GM18507 (cell line): ENCODE measurements around the gene SUCO.
"Not testable (repeated sequence)": the region's sequence is repeated elsewhere in the genome, so short reads cannot be mapped to it uniquely, and the experiment has no call there.

Source experiments
- DNase-seq: peaks from one replicate; pipeline ENCODE4 v3.0.0; 2011; ENCODE audit warnings: low read depth; ENCODE audit not compliant: insufficient read length; ENCODE audit errors: extremely low spot score
- FAIRE-seq: peaks from 2 replicates; lab custom pipeline; 2011; peaks lifted over from hg19 to GRCh38; lab: Jason Lieb, UNC

Gene SUCO

DNA sequence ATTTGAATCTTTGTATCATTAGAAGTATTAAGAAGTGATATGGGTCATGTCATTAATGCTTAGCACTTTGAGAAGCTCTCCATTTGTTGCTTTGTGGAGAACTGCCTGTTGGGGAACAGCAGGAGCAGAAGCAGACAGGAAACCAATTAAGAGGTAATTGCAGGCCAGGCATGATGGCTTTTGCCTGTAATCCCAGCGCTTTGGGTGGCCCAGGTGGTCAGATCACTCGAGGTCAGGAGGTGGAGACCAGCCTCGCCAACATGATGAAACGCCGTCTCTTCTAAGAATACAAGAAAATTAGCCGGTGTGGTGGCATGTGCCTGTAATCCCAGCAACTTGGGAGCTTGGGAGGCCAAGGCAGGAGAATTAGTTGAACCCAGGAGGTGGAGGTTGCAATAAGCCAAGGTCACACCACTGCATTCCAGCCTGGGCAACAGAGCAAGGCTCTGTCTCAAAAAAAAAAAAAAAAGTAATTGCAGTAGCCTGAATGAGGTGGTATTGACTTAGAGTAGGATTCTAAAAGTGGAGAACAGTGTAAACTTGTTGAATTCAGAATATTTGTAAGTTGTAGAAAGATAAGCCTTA, 68.2 kb downstream of the SUCO start:
- FAIRE-seq (no peak), DNase-seq (no peak)

DNA sequence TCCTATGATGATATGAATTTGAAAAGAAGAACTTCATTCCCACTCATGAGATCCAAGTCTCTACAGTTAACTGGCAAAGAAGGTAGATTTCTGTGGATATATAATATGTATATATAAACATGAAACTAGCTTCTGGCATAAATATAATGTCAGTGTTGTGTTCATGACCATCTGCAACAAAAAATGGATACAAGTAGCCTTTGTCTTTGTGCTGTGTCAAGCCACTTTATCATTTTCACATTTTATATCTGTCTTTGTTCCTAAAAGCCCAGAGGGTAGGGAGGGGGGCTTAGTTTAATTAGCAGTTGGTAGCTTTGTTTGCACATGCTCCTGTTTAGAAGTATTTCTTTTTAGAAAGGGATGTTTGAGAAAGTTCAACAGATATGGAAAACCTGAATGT, 69.8 kb downstream of the SUCO start:
- DNase-seq: no peak
- no peak for FAIRE-seq

DNA sequence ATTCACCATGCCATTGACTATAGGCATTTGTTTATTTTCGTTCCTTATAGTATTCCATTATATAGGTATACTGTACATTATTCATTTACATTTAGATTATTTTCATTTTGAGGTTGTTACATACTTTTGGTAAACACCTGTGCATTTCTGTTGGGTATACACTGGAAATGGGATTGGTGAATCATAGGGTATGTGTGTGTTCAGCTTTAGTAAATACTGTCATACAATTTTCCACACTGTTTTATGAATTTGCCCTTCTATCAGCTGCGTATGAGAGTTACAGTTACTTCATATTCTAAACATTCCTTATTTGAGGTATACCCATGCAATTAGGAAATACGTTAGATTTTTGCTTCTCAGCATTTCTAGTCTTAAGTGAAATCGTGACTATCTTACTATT, 70.9 kb downstream of the SUCO start:
- DNase-seq: no peak
- no peak for FAIRE-seq

DNA sequence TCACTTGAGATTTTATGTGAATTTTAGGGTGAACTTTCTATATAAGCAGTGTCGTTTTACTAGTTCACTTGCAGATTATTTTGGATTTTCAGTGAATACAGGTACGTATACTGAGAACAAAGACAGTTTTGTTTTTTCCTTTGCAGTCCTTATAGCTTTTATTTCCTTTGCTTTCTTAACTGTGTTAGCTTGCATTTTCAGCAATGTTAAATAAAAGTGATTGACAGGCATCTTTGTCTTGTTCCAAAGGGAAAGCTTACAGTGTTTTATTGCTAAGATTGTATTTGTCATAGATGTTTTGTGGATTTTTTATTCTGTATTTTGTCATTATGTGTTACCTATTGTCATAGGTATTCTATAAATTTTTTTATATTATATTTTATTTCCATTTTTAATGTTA, 72.7 kb downstream of the SUCO start:
- FAIRE-seq (no peak), DNase-seq (no peak)

DNA sequence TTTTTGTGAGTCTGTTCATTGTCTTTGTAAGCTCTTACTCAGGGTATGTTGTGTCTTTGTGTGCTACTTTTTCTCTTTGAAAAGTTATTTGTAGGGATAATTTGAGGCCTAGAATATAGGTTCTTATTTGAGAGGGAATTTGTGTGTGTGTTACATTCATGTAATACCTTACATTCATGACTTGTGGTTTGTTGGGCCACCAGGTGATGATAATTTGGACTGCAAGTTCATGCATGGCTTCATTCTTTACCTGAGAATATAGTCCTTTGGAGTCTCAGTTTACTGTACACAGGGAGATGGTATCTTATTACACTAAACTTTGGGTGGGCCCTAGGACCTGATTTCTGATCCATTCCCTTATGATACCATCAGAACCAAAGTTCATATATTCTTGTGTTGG, 74.2 kb downstream of the SUCO start:
- FAIRE-seq: no peak
- DNase-seq: no peak

DNA sequence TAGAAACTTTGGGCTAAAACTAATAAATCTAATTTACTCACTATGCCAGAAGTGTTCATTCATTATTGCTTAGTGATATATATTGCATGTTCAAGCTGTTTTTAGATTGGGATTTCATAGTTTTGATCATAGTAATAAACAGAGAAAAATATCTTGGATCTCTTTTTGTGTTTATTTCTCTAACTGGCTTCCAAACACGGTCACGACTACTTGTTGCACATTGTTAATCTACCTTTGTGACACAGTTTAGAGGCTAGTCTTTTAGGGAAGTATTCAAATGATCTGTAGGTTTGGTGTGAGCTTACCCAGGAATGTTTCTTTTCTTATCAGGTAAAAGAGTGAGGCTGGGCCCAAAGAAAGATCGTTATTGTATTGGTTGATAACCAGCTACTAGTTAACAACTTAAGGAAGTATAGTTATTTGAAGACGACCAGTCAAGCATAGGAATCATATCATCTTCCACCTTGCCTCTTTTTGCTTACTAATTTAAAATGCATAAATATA, 75.2 kb downstream of the SUCO start:
- FAIRE-seq (no peak), DNase-seq (no peak)

DNA sequence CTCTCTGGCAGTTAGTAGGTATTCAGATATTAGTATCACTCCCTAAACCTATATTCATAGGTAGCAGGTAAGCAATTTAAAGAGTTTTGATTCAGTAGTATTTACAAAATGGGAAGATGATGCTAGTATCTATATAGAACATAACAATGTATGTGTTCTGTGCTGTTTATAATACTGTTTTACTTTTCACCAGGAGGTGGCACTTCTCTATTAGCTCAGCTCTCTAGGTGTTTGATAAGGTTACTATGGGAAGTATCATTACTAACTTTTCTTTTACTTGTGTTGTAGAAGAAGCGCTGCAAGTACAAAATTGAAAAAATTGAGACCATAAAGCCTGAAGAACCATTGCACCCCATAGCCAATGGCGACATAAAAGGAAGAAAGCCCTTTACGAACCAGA, 76.6 kb downstream of the SUCO start:
- DNase-seq: no peak
- peak; percentile 48 for FAIRE-seq

DNA sequence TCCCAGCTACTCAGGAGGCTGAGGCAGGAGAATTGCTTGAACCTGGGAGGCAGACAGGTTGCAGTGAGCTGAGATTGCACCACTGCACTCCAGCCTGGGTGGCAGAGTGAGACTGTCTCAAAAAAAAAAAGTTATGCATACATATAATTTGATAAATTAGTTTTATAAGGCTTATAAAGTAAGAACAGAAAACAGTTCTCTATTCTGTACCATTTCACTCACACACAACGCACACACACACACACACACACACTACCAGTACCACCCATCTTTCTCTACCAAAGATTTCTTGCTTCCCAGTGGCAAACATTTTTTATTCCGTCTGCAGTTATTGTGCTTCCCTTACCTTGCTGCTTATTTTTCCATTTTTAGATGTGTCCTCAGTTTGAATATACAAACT, 79.5 kb downstream of the SUCO start:
- FAIRE-seq (no peak), DNase-seq (no peak)

DNA sequence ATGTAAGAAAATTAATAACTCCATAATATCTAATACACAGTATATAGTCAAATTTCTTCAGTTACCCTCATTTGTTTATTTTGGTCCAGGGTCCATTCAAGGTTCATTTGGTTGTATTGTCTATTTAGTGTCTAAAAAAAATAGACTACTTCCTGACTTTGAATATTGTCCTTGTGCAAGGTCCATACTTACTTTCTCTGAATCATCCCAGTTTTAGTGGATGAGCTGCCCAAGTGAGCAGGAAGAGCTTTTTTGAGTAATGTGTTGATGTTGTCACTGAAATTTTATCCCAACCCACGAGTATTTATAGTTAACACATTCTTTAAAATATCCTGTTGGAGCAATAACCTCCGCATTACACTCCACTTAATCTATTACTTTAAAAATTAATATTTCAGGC, 80.3 kb downstream of the SUCO start:
- FAIRE-seq (no peak), DNase-seq (no peak)

DNA sequence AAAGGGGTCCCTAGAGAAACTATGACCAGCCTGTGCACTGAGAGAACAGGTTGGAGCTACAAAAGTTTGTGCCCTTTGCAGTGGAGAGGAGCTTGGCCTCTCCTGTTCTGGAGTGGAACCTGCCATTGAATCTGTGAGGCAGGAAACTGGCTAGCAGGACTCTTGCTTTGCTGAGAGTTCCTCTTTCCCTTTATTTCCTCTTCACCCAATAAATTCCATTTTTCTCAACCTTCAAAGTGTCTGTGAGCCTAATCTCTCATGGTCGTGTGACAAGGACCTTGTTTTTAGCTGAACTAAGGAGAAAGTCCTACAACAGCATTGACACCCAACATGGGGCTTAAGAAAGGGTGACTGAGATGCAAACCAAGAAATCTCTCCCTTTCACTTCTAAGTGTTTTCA, 83.2 kb downstream of the SUCO start:
- no peak for DNase-seq
- FAIRE-seq: no peak

DNA sequence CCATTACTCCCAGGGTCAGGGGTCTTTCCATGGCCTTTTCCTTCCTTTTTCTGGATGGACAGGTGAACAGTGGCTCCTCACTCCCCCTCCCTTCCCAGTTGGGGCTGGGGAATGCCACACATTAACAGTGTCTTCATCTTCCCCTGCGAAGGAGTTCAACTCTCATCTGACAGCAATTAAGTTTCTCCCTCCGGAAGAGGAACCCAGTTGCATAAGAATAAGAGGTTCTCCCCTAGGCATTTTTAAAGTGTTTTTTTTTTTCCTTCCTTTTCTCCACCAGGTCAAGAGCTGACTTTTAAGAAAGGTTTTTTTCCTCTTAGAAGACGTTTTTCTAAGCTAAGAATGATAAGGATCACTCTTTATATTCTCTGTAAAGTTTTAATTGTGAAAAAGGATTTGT, 83.7 kb downstream of the SUCO start:
- FAIRE-seq (no peak), DNase-seq (no peak)

DNA sequence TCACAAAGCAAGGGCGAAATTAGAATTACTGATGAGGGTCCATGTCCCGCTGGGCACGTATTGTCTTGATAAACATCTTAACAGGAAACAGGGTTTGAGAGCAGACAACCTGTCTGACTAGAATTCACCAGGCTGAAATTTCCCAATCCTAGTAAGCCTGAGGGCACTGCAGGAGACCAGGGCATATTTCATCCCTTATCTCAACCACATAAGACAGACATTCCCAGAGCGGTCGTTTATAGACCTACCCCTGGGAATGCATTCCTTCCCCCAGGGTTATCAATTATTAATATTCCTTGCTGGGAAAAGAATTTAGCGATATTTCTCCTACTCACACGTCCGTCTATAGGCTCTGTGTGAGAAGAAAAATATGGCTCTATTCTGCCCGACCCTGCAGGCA, 87.7 kb downstream of the SUCO start:
- not testable (repeated sequence) for DNase-seq, FAIRE-seq

DNA sequence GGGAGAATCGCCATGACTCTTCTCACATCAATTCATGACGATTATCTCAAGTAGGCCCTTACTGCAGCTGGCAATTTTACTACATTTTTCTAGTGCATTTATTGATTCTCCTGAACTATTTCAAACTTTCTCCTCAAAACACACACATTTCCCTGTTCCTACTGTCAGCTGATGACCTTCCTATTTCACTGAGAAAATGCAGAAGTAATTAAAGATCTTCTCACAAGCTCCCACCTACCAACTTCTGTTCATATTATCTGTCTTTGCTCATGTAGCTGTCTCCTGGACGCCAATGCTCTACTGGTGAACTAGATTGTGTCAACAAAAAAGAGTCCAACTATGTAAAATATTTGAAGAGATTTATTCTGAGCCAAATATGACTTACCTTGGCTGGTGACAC, 89.6 kb downstream of the SUCO start:
- FAIRE-seq (no peak), DNase-seq (no peak)

DNA sequence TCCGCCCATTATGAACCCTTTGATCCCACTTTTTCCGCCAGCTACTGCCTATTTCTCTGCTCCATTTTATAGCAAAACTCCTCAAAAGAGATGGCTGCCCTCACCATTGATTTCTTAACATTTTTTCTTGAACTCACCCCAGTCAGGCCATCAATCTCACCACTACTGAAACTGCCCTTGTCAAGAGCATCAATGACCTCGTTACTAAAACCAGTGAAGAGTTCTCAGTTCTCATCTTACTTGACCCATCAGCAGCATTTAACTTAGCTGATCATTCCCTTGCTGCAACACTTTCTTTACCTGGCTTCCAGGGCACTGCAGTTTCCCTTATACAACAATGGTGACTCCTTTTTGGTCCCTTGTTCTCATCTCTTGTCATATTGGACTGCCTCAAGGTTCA, 90.8 kb downstream of the SUCO start:
- FAIRE-seq: no peak

DNA sequence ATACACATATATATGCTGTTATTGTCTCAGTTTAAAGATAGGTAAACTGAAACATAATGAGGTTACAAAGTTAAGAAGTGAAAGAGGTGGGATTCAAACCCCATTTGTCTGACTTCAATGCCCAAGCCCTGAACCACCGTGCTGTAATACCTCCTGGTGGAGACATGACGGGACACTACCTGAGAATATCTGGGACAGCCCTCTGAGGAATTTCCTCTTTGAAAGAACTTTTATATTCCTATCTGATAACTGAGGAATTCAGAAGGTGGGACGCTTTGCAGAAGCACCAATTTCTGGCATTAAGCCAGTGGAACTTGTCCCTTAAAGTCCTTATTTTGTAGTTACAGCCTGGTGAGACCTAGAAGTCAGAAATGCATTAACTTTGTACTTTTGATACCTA, 93.9 kb downstream of the SUCO start:
- no peak for DNase-seq
- no peak for FAIRE-seq

More for the DNA sequence above, 90.8 kb downstream of the SUCO start:
- DNase-seq: no peak

DNA sequence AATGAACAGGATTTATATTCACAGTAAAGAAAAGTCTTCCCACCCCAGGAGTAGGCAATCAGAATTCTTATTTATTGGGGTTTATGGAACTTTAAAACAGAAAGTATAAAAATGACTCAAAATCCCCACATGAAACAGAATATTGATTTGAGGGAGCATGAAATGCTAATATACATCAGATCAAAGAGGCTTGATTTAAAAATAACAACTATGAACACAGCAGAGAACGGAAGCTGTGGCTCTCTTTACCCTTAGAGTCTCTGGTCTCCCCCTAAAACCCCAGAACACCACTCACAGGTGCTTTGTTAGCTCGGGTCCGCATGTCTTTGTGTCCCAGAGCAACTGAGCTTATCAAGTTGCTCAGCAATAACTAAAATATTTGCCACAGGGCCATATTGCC, 94.8 kb downstream of the SUCO start:
- no peak for DNase-seq
- no peak for FAIRE-seq

DNA sequence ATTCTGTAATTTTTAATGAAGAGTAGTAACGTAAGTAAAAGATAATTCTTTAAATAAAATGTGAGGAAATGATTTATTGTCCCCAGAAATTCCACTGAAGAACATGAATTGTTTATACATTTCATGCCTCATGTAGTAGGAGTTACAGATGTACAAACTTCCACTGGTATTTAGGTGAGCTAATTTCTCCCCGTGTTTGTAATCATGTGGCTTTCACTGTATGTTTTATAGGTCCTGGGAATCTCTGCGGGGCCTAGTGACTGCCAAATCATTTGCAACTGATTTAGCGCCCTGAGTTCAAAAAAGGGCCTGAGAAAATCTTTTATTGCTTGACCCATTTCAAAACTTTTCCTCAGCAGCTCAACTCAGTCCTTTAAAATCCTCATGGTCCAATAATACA, 95.5 kb downstream of the SUCO start:
- DNase-seq (no peak), FAIRE-seq (no peak)

DNA sequence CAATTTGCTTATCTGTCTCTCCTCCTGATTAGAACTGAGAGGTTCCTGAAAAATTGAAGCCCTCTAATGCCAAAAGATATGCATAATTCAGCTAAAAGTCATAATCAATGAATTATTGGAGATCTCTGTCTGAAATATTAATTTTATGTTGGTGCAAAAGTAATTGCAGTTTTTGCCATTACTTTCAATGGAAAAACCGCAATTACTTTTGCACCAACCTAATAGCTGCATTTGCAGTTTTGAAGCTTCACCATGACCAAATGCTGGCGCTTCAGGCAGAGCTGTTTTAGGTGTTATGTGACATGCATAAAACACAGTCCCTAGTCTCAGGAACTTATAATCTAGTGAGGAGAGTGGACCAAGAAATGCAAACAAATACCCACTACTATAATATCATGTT, 96.2 kb downstream of the SUCO start:
- DNase-seq (no peak), FAIRE-seq (no peak)

DNA sequence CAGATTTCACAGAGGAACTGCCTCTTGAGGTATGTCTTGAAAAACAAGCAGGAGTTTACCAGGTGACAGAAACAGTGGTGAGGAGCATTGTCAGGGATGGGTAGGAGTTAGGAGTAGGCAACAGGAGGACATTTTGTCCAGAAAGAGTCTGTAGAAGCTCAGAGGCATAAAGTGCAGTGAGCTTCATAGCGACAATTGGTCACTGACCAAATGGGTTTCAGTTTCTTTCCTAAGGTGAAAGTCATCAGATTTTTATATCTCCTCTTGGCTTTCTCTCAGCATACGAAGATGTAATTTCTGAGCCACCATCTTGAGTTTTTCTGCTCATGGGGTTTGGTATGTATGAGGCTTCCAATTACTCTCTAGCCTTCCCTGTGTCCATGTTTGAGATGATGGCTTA, 96.7 kb downstream of the SUCO start:
- FAIRE-seq (no peak), DNase-seq (no peak)

DNA sequence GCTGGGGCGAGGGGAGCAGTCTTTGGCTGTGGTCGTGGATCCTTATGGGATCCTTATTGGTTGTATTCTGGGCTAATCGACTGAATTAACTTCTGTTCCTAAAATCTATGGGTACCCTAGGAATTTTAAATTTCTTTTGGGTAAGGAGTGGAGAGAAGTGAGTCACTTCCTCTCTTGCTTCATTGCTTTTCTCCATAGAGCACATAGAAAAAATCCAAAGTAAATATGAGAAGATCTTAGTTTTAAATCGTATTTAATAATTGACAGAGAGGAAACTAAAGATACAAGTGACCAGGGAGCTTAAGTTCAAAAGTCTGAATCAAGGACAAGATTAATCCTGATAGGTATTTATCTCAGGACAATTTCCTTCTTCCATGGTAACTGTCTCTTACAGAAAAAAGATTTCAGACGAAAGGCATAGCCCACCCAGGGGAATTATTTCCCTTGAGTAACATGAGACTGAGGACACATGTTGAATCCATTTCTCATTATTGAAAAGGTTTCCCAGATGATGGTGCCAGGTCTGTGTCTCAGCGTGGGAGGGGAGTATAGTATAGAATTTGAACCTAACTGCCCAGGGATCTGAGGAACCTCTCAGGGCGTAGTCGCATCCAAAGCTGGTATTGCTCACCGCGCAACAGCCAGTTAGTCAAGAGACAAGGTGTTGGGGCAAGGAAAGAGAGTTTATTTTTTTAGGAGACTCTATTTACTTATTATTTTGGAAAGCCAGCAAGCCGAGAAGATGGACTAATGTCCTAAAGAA, 97.3 kb downstream of the SUCO start:
- FAIRE-seq: no peak

DNA sequence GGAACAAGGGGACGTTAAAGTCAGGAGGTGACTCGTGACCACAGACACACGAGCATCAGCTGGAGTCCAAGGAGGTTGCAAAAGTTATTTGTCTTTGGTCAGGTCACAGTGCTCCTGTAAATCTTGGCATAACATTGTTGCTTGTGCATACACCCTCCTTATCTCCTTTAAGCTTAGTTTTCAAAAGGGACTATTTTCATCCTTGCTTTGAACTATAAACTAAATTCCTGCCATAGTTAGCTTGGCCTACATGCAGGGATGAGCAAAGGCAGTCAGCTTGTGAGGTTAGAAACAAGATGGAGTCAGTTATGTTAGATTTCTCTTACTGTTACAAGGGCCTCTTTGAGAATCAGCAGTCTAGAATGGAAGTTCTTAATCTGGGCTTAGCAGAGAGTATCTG, 97.9 kb downstream of the SUCO start:
- DNase-seq (no peak), FAIRE-seq (no peak)

More for the DNA sequence above, 97.3 kb downstream of the SUCO start:
- DNase-seq: no peak
